NT2/D1 (cell line): ENCODE results near the gene SLC1A1.
"Not testable (repeated sequence)": the region's sequence is repeated elsewhere in the genome, so short reads cannot be mapped to it uniquely, and the experiment has no call there.

Experiments
- SUZ12 ChIP-seq: IDR thresholded peaks from 2 replicates; pipeline ENCODE4 v1.6.1; 2011; ENCODE audit not compliant: insufficient read length, insufficient read depth; ENCODE audit errors: extremely low read depth
- YY1 ChIP-seq: IDR thresholded peaks from 2 replicates; pipeline ENCODE4 v1.6.1; 2011; ENCODE audit not compliant: insufficient read length, insufficient read depth
- ZNF274 ChIP-seq: IDR thresholded peaks from 2 replicates; pipeline ENCODE4 v1.6.1; 2011; ENCODE audit warnings: mild to moderate bottlenecking, low read depth, low read length

GRCh38 chr9:4533881-4534280, 43.6 kb downstream of the SLC1A1 start:
- TF ChIP-seq ZNF274, YY1, SUZ12: not testable (repeated sequence)
